CD4-positive, alpha-beta T cell treated with Interleukin-2 at 100 ng/mL for 4 hours (primary cell): ENCODE results near the gene PDE6A.

Experiments used
- DNase-seq: peaks from one replicate; pipeline ENCODE4 v3.0.0-alpha.2; 2020; ENCODE audit warnings: low spot score

Gene PDE6A

GRCh38 chr5:149817539-149818060 lies 127.0 kb downstream of the PDE6A start:
- DNase-seq, result no peak

- no peak for DNase-seq
Measured at GRCh38 chr5:149816661-149817060, 127.9 kb downstream of the PDE6A start.

GRCh38 chr5:149811453-149811852 lies 133.1 kb downstream of the PDE6A start:
- DNase-seq, result no peak

- DNase-seq, result no peak
Measured at GRCh38 chr5:149810856-149811255, 133.7 kb downstream of the PDE6A start.

GRCh38 chr5:149809931-149810691 lies 134.5 kb downstream of the PDE6A start:
- DNase-seq, result no peak

GRCh38 chr5:149808264-149808982 lies 136.2 kb downstream of the PDE6A start:
- no peak for DNase-seq
